WERI-Rb-1 (cell line): ENCODE data around the gene ENO2.

ENCODE experiments used
- DNase-seq: peaks from one replicate; pipeline ENCODE4 v3.0.0-alpha.2; 2020
- H3K27ac ChIP-seq: fragments of 250-450 bp; sonication (Bioruptor Pico); 2 replicates; pipeline ENCODE4 v1.5.1; 2020; ENCODE audit warnings: mild to moderate bottlenecking, moderate library complexity
- H3K27me3 ChIP-seq: fragments of 250-450 bp; sonication (Bioruptor Pico); 2 replicates; pipeline ENCODE4 v1.5.1; 2021; ENCODE audit warnings: mild to moderate bottlenecking, low read depth, moderate library complexity; ENCODE audit not compliant: insufficient read depth, severe bottlenecking
- H3K36me3 ChIP-seq: fragments of 250-450 bp; sonication (Bioruptor Pico); 2 replicates; pipeline ENCODE4 v1.5.1; 2020; ENCODE audit warnings: mild to moderate bottlenecking, moderate library complexity
- H3K4me3 ChIP-seq: 2 replicates; pipeline ENCODE4 v1.5.1; 2011; ENCODE audit warnings: low read depth, mild to moderate bottlenecking, control low read depth, low read length
- H3K9me3 ChIP-seq: fragments of 250-450 bp; sonication (Bioruptor Pico); 2 replicates; pipeline ENCODE4 v1.5.1; 2021; ENCODE audit warnings: mild to moderate bottlenecking, moderate library complexity; ENCODE audit not compliant: severe bottlenecking
- TF ChIP-seq, protein P1 (sequence below): IDR thresholded peaks from 2 replicates; pipeline ENCODE4 v1.5.1; 2011; ENCODE audit warnings: low read depth, mild to moderate bottlenecking, control low read depth, inconsistent platforms, low read length

Gene ENO2

GRCh38 chr12:6936636-6937480 lies 22.5 kb downstream of the ENO2 start:
- Histone ChIP-seq H3K27me3 (no peaks in the 10 kb centered on the region), H3K36me3 (peaks cover 80% of the 10 kb centered on the region), H3K4me3 (no peak overlapping the region), H3K27ac (peak overlapping the region; percentile 84), H3K9me3 (no peaks in the 10 kb centered on the region)
- no peak for DNase-seq
- TF ChIP-seq, protein P1, sequence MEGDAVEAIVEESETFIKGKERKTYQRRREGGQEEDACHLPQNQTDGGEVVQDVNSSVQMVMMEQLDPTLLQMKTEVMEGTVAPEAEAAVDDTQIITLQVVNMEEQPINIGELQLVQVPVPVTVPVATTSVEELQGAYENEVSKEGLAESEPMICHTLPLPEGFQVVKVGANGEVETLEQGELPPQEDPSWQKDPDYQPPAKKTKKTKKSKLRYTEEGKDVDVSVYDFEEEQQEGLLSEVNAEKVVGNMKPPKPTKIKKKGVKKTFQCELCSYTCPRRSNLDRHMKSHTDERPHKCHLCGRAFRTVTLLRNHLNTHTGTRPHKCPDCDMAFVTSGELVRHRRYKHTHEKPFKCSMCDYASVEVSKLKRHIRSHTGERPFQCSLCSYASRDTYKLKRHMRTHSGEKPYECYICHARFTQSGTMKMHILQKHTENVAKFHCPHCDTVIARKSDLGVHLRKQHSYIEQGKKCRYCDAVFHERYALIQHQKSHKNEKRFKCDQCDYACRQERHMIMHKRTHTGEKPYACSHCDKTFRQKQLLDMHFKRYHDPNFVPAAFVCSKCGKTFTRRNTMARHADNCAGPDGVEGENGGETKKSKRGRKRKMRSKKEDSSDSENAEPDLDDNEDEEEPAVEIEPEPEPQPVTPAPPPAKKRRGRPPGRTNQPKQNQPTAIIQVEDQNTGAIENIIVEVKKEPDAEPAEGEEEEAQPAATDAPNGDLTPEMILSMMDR: no peak

GRCh38 chr12:6937481-6938352 lies 23.3 kb downstream of the ENO2 start:
- Histone ChIP-seq H3K27ac (peak overlapping the region; percentile 84), H3K9me3 (no peaks in the 10 kb centered on the region), H3K27me3 (no peaks in the 10 kb centered on the region), H3K36me3 (peaks cover 81% of the 10 kb centered on the region), H3K4me3 (peak overlapping the region; percentile 48)
- peak; percentile 93 for DNase-seq
- TF ChIP-seq, protein P1: peak; percentile 90

GRCh38 chr12:6938353-6939190 lies 24.2 kb downstream of the ENO2 start:
- no peaks in the 10 kb centered on the region for H3K27me3 ChIP-seq
- peaks cover 76% of the 10 kb centered on the region for H3K36me3 ChIP-seq
- no peak for DNase-seq
- peak overlapping the region; percentile 84 for H3K27ac ChIP-seq
- no peaks in the 10 kb centered on the region for H3K9me3 ChIP-seq
- H3K4me3 ChIP-seq: peak overlapping the region; percentile 48
- TF ChIP-seq, protein P1: no peak

GRCh38 chr12:6939191-6939540 lies 24.8 kb downstream of the ENO2 start:
- peaks cover 70% of the 10 kb centered on the region for H3K36me3 ChIP-seq
- no peaks in the 10 kb centered on the region for H3K27me3 ChIP-seq
- H3K4me3 ChIP-seq: no peak overlapping the region
- DNase-seq: no peak
- no peak overlapping the region for H3K27ac ChIP-seq
- H3K9me3 ChIP-seq: no peaks in the 10 kb centered on the region
- TF ChIP-seq, protein P1: no peak

GRCh38 chr12:6941267-6941666 lies 26.9 kb downstream of the ENO2 start:
- H3K9me3 ChIP-seq: no peaks in the 10 kb centered on the region
- TF ChIP-seq, protein P1: no peak
- no peaks in the 10 kb centered on the region for H3K27me3 ChIP-seq
- H3K4me3 ChIP-seq: no peak overlapping the region
- DNase-seq: no peak
- H3K27ac ChIP-seq: no peak overlapping the region
- peaks cover 61% of the 10 kb centered on the region for H3K36me3 ChIP-seq
